Activated CD8-positive, alpha-beta memory T cell treated with anti-CD3 and anti-CD28 coated beads, Interleukin-2, amount 50 U/mL, for 24 hours (primary cell): ENCODE data around the gene VAV2.

Experiments used
- DNase-seq: peaks from one replicate; pipeline ENCODE4 v3.0.0-alpha.2; 2020; ENCODE audit errors: extremely low read depth

Gene VAV2

DNA sequence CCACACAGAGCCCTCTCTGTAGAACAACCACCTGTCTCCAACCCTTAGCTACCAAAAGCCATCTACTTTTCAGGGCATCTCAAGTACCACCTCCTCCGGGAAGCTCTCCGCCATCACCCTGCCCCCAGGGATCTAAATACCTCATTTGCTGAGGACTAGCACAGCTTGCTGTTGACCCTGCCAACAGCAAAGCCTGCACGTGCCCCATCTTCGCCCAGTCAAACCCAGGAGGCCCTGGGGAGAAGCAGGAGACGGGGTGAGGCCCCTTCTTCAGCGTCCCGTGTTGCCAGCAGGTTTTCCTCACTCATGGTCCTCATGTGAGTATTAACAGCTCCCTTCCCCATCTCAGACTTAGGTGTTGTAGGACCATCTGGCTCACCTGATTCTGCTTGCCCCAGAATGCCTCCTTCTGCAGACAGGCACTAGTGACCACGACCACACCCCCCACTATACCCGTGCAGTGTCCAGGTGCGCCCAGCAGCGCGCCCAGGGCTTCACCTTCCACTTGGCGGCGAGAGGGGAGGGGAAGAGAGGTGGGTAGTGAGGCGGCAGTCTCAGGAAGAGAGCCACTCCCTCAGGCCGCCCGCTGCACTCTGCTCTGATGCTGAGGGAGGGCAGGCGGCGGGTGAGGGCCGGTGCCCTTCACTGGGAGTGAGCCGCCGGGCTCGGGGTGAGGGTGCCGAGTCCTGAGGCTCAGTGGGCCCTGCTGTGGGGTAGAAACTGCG, 11.1 kb downstream of the VAV2 start:
- DNase-seq, result no peak

DNA sequence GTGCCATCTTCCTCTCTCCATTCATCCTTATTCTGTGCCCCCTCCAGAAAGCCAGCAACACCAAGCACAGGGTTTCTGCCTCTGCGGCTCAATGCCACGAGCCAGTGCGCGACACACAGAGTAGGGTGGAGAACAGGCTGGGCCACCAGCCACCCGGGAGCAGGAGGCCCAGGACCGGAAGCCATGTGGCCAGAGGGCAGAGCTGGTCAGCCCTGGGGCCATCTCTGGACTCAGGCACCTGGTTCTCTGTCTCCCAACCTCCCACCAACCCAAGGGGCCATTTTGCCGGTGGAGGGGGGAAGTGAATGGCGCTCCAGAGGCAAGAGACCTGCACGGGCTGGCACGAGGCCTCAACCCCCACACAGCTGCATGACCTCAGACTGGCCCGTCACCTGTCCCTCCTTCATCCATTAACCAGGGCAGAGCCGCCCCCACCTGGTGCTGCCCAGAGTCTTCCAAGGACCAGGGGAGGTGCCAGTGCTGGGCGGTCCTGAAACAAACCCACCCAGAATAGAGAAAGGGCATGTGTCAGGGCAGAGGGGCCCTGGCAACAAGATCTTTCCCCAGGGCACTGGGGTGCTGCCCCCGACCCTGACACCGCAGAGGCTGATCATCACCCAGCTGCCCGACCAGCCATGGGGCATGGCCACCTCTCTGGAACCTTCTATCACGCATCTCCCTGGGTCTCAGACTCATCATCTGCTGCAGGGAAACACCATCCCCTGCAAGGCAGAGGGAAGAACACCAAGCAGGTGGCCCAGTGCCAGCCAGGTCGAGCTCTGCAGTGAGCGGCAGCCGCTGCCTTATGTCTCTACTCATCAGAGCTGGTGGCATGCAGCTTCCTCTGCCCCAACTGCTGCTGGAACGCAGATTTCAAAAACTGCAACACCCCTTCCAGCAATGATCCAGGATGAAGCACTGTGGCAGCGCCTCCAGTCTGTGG, 11.9 kb downstream of the VAV2 start:
- no peak for DNase-seq

DNA sequence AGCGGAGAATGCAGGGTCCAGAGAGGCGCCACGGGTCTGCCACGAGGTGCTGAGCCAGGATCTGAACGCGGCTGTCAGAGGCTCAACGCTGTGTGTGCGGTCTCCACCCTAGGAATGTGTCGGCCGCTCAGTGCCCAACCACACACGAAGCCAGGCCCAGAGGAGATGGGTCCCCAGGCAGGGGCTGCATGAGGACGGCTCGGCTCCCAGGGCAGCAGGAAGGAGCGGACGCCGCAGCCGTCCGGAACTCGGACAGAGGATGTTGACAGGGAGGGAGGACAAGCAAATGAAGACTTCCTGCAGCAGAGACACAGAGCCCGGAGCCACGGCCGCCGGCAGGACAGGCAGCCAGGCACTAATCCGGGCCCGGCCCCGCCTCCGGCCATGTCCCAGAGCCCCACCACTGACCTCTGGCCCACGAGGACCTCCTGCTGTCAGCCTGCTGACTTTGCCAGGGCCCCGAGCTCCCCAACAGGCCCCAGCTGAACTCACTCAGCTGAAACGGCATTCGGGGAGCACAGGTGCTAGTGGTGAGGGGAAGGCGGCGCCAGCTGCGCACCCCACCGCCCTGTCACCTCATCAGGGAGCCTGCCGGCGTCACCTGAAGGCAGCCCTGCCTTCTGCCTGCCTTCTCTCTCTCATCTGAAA, 12.7 kb downstream of the VAV2 start:
- no peak for DNase-seq

DNA sequence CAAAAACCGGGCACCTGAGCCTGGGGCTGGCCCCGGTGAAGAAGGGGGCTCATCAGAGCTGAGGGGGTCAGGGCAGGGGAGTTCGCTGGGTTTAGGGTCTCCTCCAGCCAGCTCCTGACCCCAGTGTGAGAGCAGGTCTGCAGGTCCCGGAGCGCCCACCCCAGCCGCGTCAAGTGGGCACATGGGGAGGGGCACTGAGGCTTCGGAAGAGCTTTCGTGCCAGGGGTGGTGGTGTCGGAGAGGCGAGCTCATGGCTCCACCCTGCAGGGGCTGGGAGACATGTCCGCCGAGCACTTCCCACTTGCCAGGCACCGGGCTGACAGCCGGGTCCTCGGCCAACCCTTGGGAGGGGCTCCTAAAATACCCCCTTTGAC, 13.2 kb downstream of the VAV2 start:
- DNase-seq, result no peak

DNA sequence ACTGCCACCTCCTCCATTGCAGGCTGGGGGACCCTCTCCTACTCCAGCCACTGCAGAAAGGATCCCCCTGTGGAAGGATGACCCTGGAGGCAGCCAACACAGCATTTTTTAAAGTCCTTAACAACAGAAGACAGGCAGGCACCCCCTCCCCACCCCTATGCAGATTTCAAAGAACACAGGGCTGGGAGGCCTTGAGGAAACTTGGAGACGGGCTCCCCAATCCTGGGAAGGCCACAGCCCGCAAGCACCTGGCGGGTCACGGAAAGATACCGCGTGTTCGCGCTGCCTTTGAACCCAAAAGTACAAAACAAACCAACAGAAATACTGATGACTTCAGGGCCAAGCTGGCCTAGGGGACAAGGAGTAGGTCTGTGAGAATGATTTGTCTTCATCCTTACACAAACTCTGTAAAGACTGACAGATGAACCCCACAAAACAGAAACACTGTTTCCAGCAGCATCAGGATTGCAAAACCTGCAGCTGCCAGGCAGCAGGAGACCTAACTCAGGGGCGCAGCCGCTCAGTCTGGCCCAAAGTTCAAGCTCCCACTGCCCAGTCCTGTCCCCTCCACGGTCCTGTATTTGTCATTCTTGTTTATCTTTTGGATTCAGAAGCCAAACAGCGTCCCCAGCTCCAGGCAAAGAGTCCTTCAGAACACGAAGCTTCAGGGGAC, 13.8 kb downstream of the VAV2 start:
- DNase-seq, result no peak

DNA sequence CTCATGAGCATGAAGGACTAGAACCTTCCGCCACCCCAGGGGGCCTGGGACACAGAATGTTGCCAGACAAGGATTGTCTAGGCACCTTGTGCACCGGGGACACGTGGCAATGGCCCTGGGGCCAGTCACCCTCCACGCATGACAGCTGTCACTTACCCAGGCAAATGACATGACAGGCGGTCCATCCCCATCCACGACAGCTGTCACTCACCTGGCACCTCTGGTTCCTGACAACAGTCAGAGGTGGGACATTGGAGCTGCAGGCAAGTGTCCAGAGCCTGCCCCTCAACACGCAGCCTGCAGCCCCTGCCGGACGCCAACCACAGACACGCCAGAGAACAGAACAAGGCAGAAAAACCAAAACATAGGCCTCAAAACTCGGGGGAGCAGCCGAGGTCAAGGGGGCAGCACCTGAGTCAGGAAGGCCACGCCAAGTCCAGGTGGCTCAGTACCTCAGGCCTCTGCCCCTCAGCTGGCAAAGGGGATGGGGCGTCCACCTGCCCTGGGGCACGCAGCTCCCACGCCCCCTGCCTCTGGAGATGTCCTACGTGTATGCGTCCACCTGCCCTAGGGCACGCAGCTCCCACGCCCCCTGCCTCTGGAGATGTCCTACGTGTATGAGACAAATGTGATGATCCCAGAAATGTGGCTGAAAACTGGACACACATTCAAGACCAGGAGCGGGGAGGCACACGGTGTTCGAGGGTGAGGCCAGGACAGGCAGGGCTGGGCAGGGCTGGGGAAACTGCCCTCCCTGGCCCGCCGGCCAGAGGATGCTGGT, 14.5 kb downstream of the VAV2 start:
- DNase-seq, result no peak

DNA sequence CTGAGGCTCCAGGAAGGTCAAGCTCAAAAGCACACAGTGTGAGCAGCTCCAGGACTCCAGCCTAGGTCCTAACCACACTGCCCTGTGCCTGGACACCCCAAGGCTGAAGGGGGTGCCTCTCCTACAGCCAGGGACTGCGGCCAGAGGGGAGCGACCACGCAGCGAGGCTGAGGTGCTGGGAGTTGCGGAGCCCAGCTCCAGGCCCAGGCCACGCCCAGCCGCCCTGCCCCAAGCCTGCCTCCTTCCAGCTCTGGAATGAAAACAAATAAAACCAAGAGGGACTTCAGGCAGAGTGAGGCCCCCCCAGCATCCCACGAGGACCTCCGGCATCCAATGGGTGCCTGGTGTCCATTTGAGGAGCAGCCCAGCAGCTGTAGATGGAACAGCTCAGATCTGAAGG, 15.2 kb downstream of the VAV2 start:
- no peak for DNase-seq

DNA sequence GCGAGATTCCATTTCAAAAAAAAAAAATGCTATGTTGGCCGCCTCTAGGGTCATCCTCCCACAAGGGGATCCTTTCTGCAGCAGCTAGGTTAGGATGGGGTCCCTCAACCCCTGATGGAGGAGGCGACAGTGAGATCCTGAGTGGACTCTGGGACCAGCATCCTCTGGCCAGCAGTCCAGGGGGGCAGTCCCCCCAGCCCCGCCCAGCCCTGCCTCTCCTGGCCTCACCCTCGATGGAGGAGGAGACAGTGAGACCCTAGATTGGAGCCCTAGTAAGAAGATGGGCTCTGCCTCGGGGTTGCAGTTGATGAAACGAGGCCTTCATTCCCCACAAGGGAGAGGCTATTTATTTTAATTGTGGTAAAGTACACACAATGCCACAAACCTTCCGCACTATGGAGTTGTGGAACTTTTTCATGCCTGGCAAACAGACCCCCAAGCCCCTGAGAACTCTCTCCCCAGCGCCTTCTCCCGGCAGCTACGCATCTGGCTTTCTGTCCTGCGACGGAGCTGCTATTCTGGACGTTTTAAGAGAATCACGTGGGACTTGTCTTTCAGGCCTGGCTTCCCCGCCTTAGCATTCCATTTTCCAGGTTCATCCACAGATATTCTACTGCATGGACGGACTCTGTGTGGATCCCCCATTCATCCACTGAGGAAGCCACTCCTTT, 15.8 kb downstream of the VAV2 start:
- DNase-seq, result no peak

DNA sequence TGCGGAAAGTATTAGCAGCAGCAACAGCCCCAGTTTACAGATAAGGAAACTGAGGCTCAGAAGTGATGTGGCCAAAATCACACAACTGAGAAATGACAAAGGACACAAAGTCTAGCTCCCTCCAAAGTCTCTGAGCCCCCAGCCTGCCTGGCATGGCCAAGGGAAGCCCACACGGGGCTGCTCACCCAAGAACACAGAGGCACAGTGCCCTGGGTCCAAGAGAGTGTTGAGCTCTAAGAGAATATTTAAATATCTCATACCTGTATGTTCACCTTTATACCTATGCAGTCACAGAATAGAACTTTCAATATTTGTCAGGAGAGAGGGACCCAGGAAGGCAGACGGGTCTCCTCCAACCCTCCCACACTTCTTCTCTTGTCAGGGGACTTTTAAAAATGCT, 16.6 kb downstream of the VAV2 start:
- no peak for DNase-seq

DNA sequence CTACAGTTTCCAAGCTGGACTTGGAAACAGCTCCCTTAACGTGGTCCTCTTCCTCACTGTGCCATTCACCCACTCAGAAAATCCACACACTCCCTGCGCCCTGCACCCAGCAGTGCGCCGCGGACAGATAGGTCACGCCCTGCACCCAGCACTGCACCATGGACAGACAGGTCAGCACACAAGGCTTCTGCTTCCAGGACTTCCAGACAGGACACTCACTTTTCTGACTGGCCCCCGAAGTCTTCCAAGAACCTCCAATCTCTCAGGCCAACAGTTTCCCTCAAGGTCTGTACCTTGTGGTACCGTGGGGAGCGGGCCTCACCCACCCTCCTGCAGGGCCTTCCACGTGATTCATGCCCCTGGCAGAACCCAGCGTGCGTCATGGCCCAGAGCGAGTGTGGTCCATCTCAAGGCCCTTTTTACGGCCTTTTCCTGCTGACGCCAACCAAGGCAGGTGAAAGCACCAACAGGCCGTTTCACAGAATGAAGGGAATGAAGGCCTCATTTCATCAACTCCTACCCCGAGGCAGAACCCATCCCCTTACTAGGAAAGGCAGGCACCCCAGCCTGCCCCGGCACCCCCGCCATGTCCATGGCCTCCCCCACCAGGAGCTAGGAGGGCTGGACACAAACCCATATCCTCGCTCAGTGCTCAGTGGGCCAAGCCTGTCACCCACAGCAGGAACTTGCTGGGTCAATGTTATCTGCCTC, 17.3 kb downstream of the VAV2 start:
- no peak for DNase-seq

DNA sequence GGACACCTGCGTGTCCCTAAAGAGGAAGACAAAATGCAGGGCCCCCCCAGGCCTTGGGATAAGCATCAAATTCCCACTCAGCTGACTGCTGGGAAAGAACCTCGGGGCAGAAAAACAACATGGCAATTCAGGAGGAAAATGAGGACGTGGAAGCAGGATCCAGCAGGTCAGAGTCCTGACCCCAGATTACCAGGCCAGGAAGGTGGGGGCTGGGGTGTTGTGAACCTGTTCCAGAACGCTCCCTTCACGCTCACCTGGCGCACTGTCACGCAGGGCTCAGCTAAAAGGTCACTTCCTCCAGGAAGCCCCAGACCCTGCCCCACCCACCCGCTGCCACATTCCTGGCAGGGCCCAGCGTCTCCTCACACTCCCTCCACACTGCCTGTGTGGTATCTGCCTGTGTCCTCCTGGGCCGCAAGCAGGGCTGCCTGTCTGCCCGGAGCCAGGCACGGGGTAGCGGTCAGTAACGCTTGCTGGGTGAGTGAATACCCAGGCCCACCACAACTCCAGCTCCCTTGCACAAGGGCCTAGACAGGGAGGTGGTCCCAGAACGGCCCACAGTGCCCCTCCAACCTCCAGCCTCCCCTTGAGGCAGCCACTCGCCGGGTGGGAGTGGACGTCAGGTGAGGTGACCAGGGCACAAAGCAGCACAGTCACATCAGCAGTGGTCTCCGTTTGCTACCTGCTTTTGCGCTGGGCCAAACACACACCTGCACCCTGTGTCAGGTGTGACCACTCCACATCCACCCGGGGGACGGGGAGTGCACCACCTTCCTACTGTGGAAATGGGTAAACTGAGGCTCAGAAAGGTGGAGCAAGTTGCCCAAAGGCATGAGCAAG, 18.1 kb downstream of the VAV2 start:
- DNase-seq, result no peak

DNA sequence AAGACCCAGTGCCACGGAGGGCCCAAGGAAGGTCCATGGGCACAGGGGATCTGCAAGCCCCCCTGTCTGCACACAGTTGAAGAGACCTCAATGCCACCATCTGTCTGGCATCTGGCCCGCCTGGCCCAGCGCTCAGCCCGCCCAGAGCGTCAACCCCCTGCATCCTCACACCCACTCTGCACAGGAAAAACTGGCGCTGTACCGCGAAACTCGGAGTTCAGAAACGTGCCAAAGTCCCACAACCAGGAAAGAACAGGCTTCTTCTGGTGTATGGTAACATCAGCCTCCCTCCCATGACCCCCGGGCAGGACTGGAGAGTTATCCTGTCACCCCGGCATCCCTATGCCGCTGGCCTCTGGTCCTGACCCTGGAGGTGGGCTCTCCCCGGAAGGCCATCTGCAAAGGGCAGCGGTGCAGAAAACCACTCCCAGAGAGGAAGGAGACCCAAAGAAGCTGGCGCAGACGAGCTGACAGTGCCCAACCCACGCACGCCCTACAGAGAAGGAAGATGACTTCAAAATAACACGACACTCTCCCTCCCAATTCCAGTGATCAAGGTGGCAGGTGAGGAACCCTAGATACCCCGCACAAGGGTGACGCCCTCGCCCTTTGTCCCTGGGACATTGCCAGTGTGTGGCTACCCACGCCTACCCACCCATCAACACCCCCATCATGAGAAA, 18.9 kb downstream of the VAV2 start:
- DNase-seq, result no peak

DNA sequence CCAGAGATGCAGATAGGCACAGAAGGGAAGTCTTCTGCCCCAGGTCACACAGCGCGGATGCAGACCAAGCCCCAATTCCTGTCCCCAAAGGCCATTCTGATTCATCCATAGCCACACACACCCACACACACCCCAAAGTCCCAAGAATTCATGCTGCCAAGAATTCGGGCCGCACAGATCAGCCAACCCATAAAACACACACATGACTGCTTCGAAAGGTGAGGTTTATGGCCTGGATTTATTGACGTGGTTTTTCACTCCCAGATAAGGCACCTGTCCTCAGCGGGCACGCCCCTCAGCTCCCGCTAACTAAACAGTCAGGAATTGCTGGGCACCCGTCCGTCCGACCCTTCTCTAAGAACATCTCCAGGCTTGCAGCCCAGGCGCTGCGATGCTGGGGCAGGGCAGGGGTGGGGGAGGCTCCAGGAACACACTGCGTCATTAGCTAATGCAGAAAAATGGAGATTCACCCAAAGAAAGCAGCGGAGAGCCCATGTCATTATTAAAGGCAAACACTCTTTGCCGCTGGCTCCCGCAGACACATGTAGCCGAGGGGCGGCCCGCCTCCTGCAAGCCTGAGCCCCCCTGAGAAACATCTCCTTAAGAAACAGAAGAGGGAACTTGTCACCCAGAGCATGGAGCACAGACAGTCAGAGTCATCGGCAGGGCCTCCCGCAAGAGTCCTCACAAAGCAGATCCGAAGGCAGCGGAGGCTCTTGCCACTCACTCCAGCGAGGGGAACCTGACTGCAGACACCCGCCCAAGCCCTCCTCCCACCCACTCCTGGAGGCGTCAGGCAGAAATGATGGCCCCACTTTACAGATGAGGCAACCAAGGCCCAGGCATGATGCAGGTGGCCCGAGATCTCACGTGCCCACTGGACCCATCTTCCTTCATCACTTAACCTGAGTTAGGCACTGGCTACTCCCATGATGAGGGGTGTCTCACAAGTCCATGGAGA, 19.9 kb downstream of the VAV2 start:
- no peak for DNase-seq

DNA sequence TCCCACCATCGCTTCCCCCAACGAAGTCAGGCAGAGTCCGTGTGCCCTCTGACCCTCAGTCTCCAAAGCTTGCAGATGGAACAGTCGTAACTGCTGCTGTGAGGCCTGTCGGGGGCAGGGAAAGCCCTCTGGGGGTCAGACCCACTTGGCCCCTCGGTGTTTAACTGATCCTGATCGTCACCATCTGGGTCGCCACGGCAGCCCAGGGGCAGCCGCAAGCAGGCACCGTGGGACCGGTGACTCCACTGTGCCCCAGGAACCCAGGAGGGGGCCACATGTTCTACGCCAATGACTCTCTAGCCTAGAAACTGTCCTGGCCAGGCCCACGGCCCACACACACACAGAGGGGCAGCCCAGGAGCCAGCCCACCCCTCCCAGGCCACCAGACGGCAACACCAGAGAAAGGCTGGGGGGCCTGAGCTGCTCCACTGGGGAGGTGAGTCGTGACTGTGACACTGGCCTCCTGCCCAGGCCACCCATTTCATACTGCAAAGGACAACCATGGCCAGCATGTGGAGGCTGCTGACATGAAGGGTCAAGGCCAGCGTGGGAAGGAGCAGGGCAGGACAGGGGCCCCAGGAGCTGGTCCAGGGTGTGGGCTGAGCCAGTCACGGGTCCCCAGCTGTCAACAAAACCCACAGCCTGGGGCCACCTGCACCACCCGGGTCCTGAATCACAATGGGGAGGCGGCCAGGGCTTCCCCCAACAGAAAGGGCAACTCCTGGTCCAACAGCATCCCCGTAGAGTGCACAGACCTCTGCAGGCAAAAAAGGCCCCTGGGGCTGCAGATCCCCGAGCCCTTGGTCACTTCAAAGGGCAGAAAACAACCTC, 20.8 kb downstream of the VAV2 start:
- no peak for DNase-seq

DNA sequence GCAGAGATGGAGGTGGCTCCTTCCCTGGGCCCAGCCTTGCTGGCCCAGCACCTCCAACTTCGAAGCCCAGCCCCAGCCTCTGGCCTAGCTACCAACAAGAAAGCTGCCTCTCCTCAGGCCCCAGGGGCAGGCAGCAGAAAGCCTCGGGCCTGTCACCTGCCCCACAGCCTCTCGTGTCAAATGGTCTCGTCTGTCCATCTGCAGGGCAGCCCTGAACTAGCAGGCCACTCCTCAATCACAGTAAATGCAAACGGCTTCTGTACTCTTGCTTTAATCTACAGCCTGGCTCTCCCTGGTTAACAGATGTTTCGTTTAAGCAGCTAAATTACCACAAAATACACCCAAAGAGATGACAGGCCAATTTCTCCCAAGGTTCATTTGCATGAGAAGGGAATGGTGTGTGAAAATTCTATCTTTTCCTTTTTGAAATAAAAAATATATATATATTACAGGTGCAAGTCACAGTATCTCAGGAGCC, 21.5 kb downstream of the VAV2 start:
- DNase-seq, result no peak
